GM12878 (cell line): Measurements from ENCODE around the gene ART5. TPM values are rescaled to one million over a fixed set of nuclear protein-coding genes. Genes with fewer than 3 reads are reported as not detected.

ENCODE experiments used
- ATAC-seq: fragments of 200-7000 bp; cut with Tn5 transposase; 3 replicates; pipeline ENCODE4 v1.9.1; 2020; ENCODE audit warnings: mild to moderate bottlenecking, moderate library complexity
- BruUV-seq: library from RNA; stranded (reverse); fragments of 400-500 nt; replicated peaks from 2 replicates; lab custom pipeline; 2021; lab: Mats Ljungman, UMichigan
- CTCF ChIA-PET: fragments of 300-600 bp; sonication (Branson Sonifier 250); formaldehyde crosslinking; extraction: SDS; loops from one replicate; lab custom pipeline; 2021; ENCODE audit warnings: inconsistent platforms; lab: Yijun Ruan, JAX
- POLR2A ChIA-PET: fragments of 350-600 bp; formaldehyde crosslinking; extraction: SDS; loops from one replicate; lab custom pipeline; 2021; ENCODE audit warnings: inconsistent platforms; lab: Charles Lee
- RAD21 ChIA-PET: fragments of 300-600 bp; sonication (Branson Sonifier 250); formaldehyde crosslinking; loops from one replicate; lab custom pipeline; 2023; ENCODE audit warnings: antibody characterized with exemption; ENCODE audit not compliant: unreplicated experiment; lab: Charles Lee
- SMC1A ChIA-PET: fragments of 300-600 bp; sonication (Branson Sonifier 250); formaldehyde crosslinking; loops from one replicate; lab custom pipeline; 2023; ENCODE audit not compliant: unreplicated experiment, uncharacterized antibody; lab: Charles Lee
- DNase-seq: peaks from one replicate; pipeline ENCODE4 v3.0.0-alpha.2; 2011; ENCODE audit warnings: low read depth, low spot score
- FAIRE-seq: peaks from 3 replicates; lab custom pipeline; 2011; peaks lifted over from hg19 to GRCh38; lab: Jason Lieb, UNC
- H2AFZ ChIP-seq: 2 replicates; pipeline ENCODE4 v1.6.0; 2011; ENCODE audit warnings: low read depth, low read length, control low read depth; ENCODE audit not compliant: control insufficient read depth
- H3K27ac ChIP-seq: 2 replicates; pipeline ENCODE4 v1.5.1; 2011; ENCODE audit warnings: control low read depth; ENCODE audit not compliant: control insufficient read depth, insufficient read depth
- H3K27me3 ChIP-seq, 2 experiments: replicated peaks in 1 of 2; 2 replicates each; pipeline versions ENCODE4 v1.6.0 to v1.6.1; 2011; ENCODE audit warnings: low read length in 1 of 2; ENCODE audit not compliant: control insufficient read depth in 2 of 2, insufficient read depth in 2 of 2
- H3K36me3 ChIP-seq, 2 experiments: 2 replicates each; pipeline ENCODE4 v1.5.1; 2011; ENCODE audit warnings: low read length in 1 of 2; ENCODE audit not compliant: control insufficient read depth in 2 of 2, insufficient read depth in 2 of 2
- H3K4me1 ChIP-seq: 2 replicates; pipeline ENCODE4 v1.6.1; 2011; ENCODE audit warnings: mild to moderate bottlenecking, low read length, moderate library complexity, mixed read lengths; ENCODE audit not compliant: control insufficient read depth, insufficient read depth
- H3K4me2 ChIP-seq: 2 replicates; pipeline ENCODE4 v1.6.0; 2011; ENCODE audit warnings: control low read depth; ENCODE audit not compliant: control insufficient read depth, insufficient read depth
- H3K4me3 ChIP-seq: fragments of 200-600 bp; sonication (generic); 2 replicates; pipeline ENCODE4 v1.5.1; 2016
- H3K79me2 ChIP-seq: 2 replicates; pipeline ENCODE4 v1.6.0; 2011; ENCODE audit warnings: low read length; ENCODE audit not compliant: control insufficient read depth, insufficient read depth
- H3K9ac ChIP-seq: 2 replicates; pipeline ENCODE4 v1.8.0; 2011; ENCODE audit warnings: low read length, control low read depth, mixed read lengths; ENCODE audit not compliant: control insufficient read depth, insufficient read depth
- H3K9me3 ChIP-seq: replicated peaks from 3 replicates; pipeline ENCODE4 v1.5.1; 2011; ENCODE audit warnings: mild to moderate bottlenecking, low read length; ENCODE audit not compliant: control insufficient read depth, insufficient read depth
- H4K20me1 ChIP-seq: 2 replicates; pipeline ENCODE4 v1.6.0; 2011; ENCODE audit not compliant: control insufficient read depth, insufficient read depth
- CBFB ChIP-seq: IDR thresholded peaks from 2 replicates; pipeline ENCODE4 v1.6.1; 2016; ENCODE audit warnings: antibody characterized with exemption, low read depth
- CHD1 ChIP-seq: IDR thresholded peaks from 2 replicates; pipeline ENCODE4 v1.6.1; 2012; ENCODE audit warnings: low read depth, low read length, improper control_type of control experiment
- EED ChIP-seq: sonication (generic); IDR thresholded peaks from 2 replicates; pipeline ENCODE4 v1.6.1; 2016; ENCODE audit warnings: antibody characterized with exemption, low read depth
- ELK1 ChIP-seq: IDR thresholded peaks from 2 replicates; pipeline ENCODE4 v1.6.1; 2012; ENCODE audit warnings: low read depth, low read length, improper control_type of control experiment
- MEF2B ChIP-seq: fragments of 450-650 bp; IDR thresholded peaks from 2 replicates; pipeline ENCODE4 v1.6.1; 2018; ENCODE audit warnings: mild to moderate bottlenecking, moderate library complexity; ENCODE audit not compliant: partially characterized antibody, poor library complexity, severe bottlenecking
- MYB ChIP-seq: fragments of 150-350 bp; IDR thresholded peaks from 2 replicates; pipeline ENCODE4 v1.6.1; 2014; ENCODE audit warnings: mild to moderate bottlenecking, low read depth, low read length, borderline replicate concordance
- NBN ChIP-seq: fragments of 450-650 bp; IDR thresholded peaks from 2 replicates; pipeline ENCODE4 v1.6.1; 2016
- PAX5 ChIP-seq: IDR thresholded peaks from 2 replicates; pipeline ENCODE4 v1.6.1; 2011; ENCODE audit warnings: low read depth, low read length, borderline replicate concordance
- POLR2AphosphoS2 ChIP-seq: IDR thresholded peaks from 2 replicates; pipeline ENCODE4 v1.6.1; 2011; ENCODE audit warnings: low read depth, mild to moderate bottlenecking, low read length, improper control_type of control experiment, moderate library complexity
- RB1 ChIP-seq: fragments of 450-650 bp; formaldehyde crosslinking; IDR thresholded peaks from 2 replicates; pipeline ENCODE4 v1.6.1; 2017; ENCODE audit warnings: mild to moderate bottlenecking, borderline replicate concordance
- REST ChIP-seq: IDR thresholded peaks from 2 replicates; pipeline ENCODE4 v1.6.1; 2012; ENCODE audit warnings: mild to moderate bottlenecking, low read depth, low read length
- SIN3A ChIP-seq: IDR thresholded peaks from 2 replicates; pipeline ENCODE4 v1.6.1; 2012; ENCODE audit warnings: low read depth, low read length, improper control_type of control experiment
- SMAD1 ChIP-seq: fragments of 450-650 bp; IDR thresholded peaks from 2 replicates; pipeline ENCODE4 v1.6.1; 2018; ENCODE audit warnings: mild to moderate bottlenecking, low read depth; ENCODE audit not compliant: partially characterized antibody
- TARDBP ChIP-seq: IDR thresholded peaks from 2 replicates; pipeline ENCODE4 v1.6.1; 2016; ENCODE audit warnings: borderline replicate concordance
- USF2 ChIP-seq: IDR thresholded peaks from 2 replicates; pipeline ENCODE4 v1.6.1; 2011; ENCODE audit warnings: low read depth, low read length, improper control_type of control experiment, borderline replicate concordance
- ZNF217 ChIP-seq: fragments of 450-650 bp; IDR thresholded peaks from 2 replicates; pipeline ENCODE4 v1.6.1; 2017; ENCODE audit warnings: antibody characterized with exemption, mild to moderate bottlenecking
- ZZZ3 ChIP-seq: IDR thresholded peaks from 2 replicates; pipeline ENCODE4 v1.6.1; 2011; ENCODE audit warnings: low read depth; ENCODE audit not compliant: control insufficient read depth, insufficient read length
- WGBS: methylation state at CpG from one replicate; pipeline ENCODE4 v1.1.6; 2016; ENCODE audit warnings: low lambda C conversion rate; ENCODE audit not compliant: insufficient replicate concordance, insufficient coverage; ENCODE audit errors: missing lambda C conversion rate; 5-methylcytosine and 5-hydroxymethylcytosine counted together
- in situ Hi-C: fragments of 300-500 bp; cut with MboI; formaldehyde crosslinking; loops from 9 replicates; pipeline ENCODE4 v1.14.3; 2018; ENCODE audit warnings: mixed read lengths
- intact Hi-C: fragments of 100-400 bp; cut with micrococcal nuclease; formaldehyde crosslinking; loops from one replicate; pipeline ENCODE4 v1.14.2; 2022; ENCODE audit not compliant: unreplicated experiment
- polyA plus RNA-seq, 11 experiments: library from polyadenylated mRNA; depleted of rRNA in 4 of 11; unstranded in 6 of 11; stranded (reverse) in 5 of 11; fragments of >200 nt; fragmentation: Nextera tagmentation in 4 of 11; fragmentation: Illumina TruSeq in 1 of 11; extraction: Ambion mirVana in 4 of 11; extraction: Trizol in 1 of 11; gene quantifications; 1 replicate in 1 of 11; 2 replicates in 10 of 11; pipeline versions ENCODE4 v1.2.1 to v1.2.3, GENCODE V29; 2011 to 2016; ENCODE audit warnings: inconsistent platforms in 2 of 11, missing spikeins in 2 of 11, low read depth in 1 of 11
- total RNA-seq, 4 experiments: library from RNA; depleted of rRNA in 3 of 4; stranded (reverse); fragments of >200 nt in 3 of 4; fragmentation: Illumina TruSeq in 1 of 4; extraction: Trizol in 1 of 4; gene quantifications; 2 replicates each; pipeline versions ENCODE4 v1.2.1 to v1.2.3, GENCODE V29; 2013 to 2021

Gene ART5
- total and polyA plus RNA-seq, 10 of the 15 experiments (the other 5 are each of a cell fraction or from before 2014, with no cell fraction given) = 0.06 TPM; not detected in 9

GRCh38 chr11:3610846-3611245, 30.9 kb downstream of the ART5 start:
- peaks cover 10% of the 10 kb centered on the region for H3K4me1 ChIP-seq
- ATAC-seq = no peak
- BruUV-seq = no TSS peak
- H3K36me3 ChIP-seq = no peaks in the 10 kb centered on the region
- CTCF ChIA-PET = interaction anchor here (0.7 to 4.4 kb wide), 4 partner anchors 13 to 198 kb away, joined by 3 to 23 read pairs (median 4); no protein-coding TSS in a partner anchor
- POLR2A ChIA-PET = no interaction called here
- H3K4me3 ChIP-seq = no peak overlapping the region
- H3K9ac ChIP-seq = no peak overlapping the region
- in situ Hi-C loops (no loop called here), intact Hi-C loops (no loop called here)
- no peak overlapping the region for H3K27ac ChIP-seq
- WGBS = 60% methylated on average over 4 of the region's 4 CpGs
- H3K27me3 ChIP-seq = no peaks in the 10 kb centered on the region
- H3K9me3 ChIP-seq = no peaks in the 10 kb centered on the region; the same call in 2 of the 3 replicates
- H3K79me2 ChIP-seq = no peaks in the 10 kb centered on the region
- DNase-seq = no peak
- H3K4me2 ChIP-seq = no peak overlapping the region
- H4K20me1 ChIP-seq = no peaks in the 10 kb centered on the region
- RAD21 ChIA-PET = no interaction called here
- no peak overlapping the region for H2AFZ ChIP-seq
- SMC1A ChIA-PET = interaction anchor here (0.7 kb wide), 1 partner anchor 135 kb away, joined by 3 read pairs; no protein-coding TSS in a partner anchor
- no peak for FAIRE-seq
- TF ChIP-seq MEF2B = no peak
- TF ChIP-seq USF2 = no peak
- no peak for TF ChIP-seq SIN3A
- TF ChIP-seq SMAD1 = no peak
- no peak for TF ChIP-seq ZZZ3
- no peak for TF ChIP-seq PAX5
- no peak for TF ChIP-seq POLR2AphosphoS2
- TF ChIP-seq TARDBP = no peak
- TF ChIP-seq ZNF217 = no peak
- no peak for TF ChIP-seq EED
- TF ChIP-seq RB1 = no peak
- no peak for TF ChIP-seq ELK1
- no peak for TF ChIP-seq REST
- TF ChIP-seq MYB = no peak
- TF ChIP-seq NBN = no peak
- no peak for TF ChIP-seq CHD1
- TF ChIP-seq CBFB = no peak
